OCI-LY3 (cell line): ENCODE measurements around the gene GMEB1.

Experiments used
- CTCF ChIP-seq: fragments of 200-600, 300-600 bp; sonication (generic); IDR thresholded peaks from 2 replicates; pipeline ENCODE4 v1.5.1; 2014; ENCODE audit warnings: antibody characterized with exemption, low read length, low read depth
- EZH2phosphoT487 ChIP-seq: fragments of 200-600 bp; shearing (Covaris generic); IDR thresholded peaks from 2 replicates; pipeline ENCODE4 v1.6.1; 2018; ENCODE audit warnings: antibody characterized with exemption, mixed run types, low read depth

- TF ChIP-seq EZH2phosphoT487, result no peak
- TF ChIP-seq CTCF, result no peak
These were observed 89.8 kb downstream of the GMEB1 start for GRCh38 chr1:28758420-28758819.
